CD8-positive, alpha-beta memory T cell (primary cell): Measurements from ENCODE around the gene TNFRSF1A. TPM values are rescaled to one million over a fixed set of nuclear protein-coding genes. Genes with fewer than 3 reads are reported as not detected.

Experiments used
- CTCF ChIA-PET: fragments of 350-600 bp; sonication (Branson Sonifier 250); formaldehyde crosslinking; loops from one replicate; lab custom pipeline; 2021; ENCODE audit warnings: antibody characterized with exemption; lab: Charles Lee
- POLR2A ChIA-PET: fragments of 350-600 bp; sonication (Branson Sonifier 250); formaldehyde crosslinking; loops from one replicate; lab custom pipeline; 2021; ENCODE audit warnings: antibody characterized with exemption; lab: Charles Lee
- DNase-seq, 5 donors: peaks; one replicate each; pipeline versions ENCODE4 v3.0.0 to v3.0.0-alpha.2; 2020 to 2022; ENCODE audit warnings: mixed read lengths in 1 of 5
- H3K27ac ChIP-seq: one replicate; pipeline ENCODE4 v1.7.0; 2013; ENCODE audit warnings: low read depth, mild to moderate bottlenecking, low read length, moderate library complexity
- H3K27me3 ChIP-seq: 2 replicates; pipeline ENCODE4 v1.7.0; 2013; ENCODE audit warnings: low read length, mild to moderate bottlenecking; ENCODE audit not compliant: insufficient read depth, poor library complexity, severe bottlenecking
- H3K36me3 ChIP-seq: 2 replicates; pipeline ENCODE4 v1.7.0; 2013; ENCODE audit warnings: mild to moderate bottlenecking, low read length, moderate library complexity; ENCODE audit not compliant: insufficient read depth
- H3K4me1 ChIP-seq: 2 replicates; pipeline ENCODE4 v1.7.0; 2013; ENCODE audit warnings: mild to moderate bottlenecking, low read length, moderate library complexity; ENCODE audit not compliant: insufficient read depth
- H3K4me3 ChIP-seq: 2 replicates; pipeline ENCODE4 v1.7.0; 2013; ENCODE audit warnings: mild to moderate bottlenecking, low read length
- H3K9me3 ChIP-seq: 2 replicates; pipeline ENCODE4 v1.7.0; 2013; ENCODE audit warnings: mild to moderate bottlenecking, low read length
- H3K27ac Mint-ChIP-seq, 8 donors: one replicate each; pipeline ENCODE4 v1.8.0; 2020 to 2021; ENCODE audit warnings: mixed read lengths in 8 of 8, mild to moderate bottlenecking in 6 of 8, inconsistent platforms in 3 of 8, moderate library complexity in 3 of 8
- H3K27me3 Mint-ChIP-seq, 2 donors: one replicate each; pipeline ENCODE4 v1.8.0; 2020 to 2021; ENCODE audit warnings: mixed read lengths in 2 of 2, mild to moderate bottlenecking in 1 of 2, moderate library complexity in 1 of 2
- H3K36me3 Mint-ChIP-seq, 3 donors: one replicate each; pipeline ENCODE4 v1.8.0; 2020 to 2021; ENCODE audit warnings: mixed read lengths in 3 of 3, inconsistent platforms in 1 of 3, mild to moderate bottlenecking in 1 of 3
- H3K4me1 Mint-ChIP-seq, 3 donors: one replicate each; pipeline ENCODE4 v1.8.0; 2020 to 2021; ENCODE audit warnings: mixed read lengths in 3 of 3, inconsistent platforms in 1 of 3, mild to moderate bottlenecking in 1 of 3
- H3K4me3 Mint-ChIP-seq, 7 donors: one replicate each; pipeline ENCODE4 v1.8.0; 2020 to 2021; ENCODE audit warnings: mixed read lengths in 7 of 7, mild to moderate bottlenecking in 6 of 7, moderate library complexity in 4 of 7, inconsistent platforms in 2 of 7
- H3K9me3 Mint-ChIP-seq, 5 donors: one replicate each; pipeline ENCODE4 v1.8.0; 2020 to 2022; ENCODE audit warnings: mixed read lengths in 5 of 5, mild to moderate bottlenecking in 3 of 5, moderate library complexity in 2 of 5, inconsistent platforms in 1 of 5
- polyA plus RNA-seq: library from polyadenylated mRNA; unstranded; fragments of 300-500 nt; fragmentation: Illumina TruSeq; gene quantifications from one replicate; pipeline ENCODE4 v1.2.3, GENCODE V29; 2021
- total RNA-seq, 2 experiments: library from RNA; stranded (reverse); gene quantifications; one replicate each; pipeline ENCODE4 v1.2.3, GENCODE V29; 2021

Gene TNFRSF1A
- total and polyA plus RNA-seq, 3 experiments from 2014 or later, result 57.1 to 62.9 (median 62.1) TPM

DNA sequence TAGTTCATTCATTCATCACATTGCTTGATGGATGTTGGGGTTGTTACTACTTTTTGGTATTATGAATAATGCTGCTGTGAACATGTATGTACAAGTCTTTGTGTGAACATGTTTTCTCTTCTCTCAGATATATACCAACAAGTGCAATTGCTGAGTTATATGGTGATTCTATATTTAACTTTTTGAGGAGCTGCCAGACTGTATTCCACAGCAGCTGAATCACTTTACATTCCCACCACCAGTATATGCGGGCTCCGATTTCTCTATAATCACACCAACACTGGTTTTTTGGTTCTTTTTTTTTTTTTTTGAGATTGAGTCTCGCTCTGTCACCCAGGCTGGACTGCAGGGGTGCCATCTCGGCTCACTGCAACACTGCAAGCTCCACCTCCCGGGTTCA, 53.6 kb downstream of the TNFRSF1A start:
- Mint-ChIP-seq H3K27me3 (peaks cover 0 to 6% of the 10 kb centered on the region in 2 donors), H3K4me1 (peaks cover 2 to 5% (median 4%) of the 10 kb centered on the region in 3 donors), H3K36me3 (no peaks in the 10 kb centered on the region), H3K4me3 (no peak overlapping the region), H3K9me3 (no peaks in the 10 kb centered on the region), H3K27ac (peak overlapping the region in 1 of 8 donors; percentile 57)
- Histone ChIP-seq H3K4me3 (no peak overlapping the region), H3K4me1 (no peaks in the 10 kb centered on the region), H3K36me3 (no peaks in the 10 kb centered on the region), H3K27me3 (no peaks in the 10 kb centered on the region), H3K9me3 (no peaks in the 10 kb centered on the region), H3K27ac (no peak overlapping the region)
- no peak for DNase-seq
- ChIA-PET POLR2A (no interaction called here), CTCF (interaction anchor here (8.0 kb wide), 1 partner anchor 92 kb away, joined by 94 read pairs; no protein-coding TSS in a partner anchor)

- POLR2A ChIA-PET, result no interaction called here
Measured at GRCh38 chr12:6285532-6286306, 56.2 kb downstream of the TNFRSF1A start.

DNA sequence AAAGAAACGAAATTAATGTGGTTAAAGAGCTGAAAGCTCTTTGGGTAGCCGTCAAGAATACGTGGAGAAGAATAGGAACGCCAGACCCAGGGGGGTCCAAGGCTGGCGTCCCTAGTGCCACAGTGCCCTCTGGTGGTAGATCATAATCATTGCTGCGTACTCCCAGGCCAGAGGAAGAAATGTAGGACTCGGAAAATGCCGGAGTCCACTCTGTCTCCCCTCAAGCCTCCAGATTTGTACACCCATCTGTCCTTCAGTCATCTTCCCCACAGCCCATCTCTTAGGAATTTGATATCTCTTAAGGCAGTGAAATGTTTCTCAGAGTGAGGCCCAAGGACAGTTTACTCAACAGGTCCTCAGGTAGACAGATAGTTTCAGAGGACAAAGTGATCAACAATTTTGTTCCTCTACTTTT, 56.8 kb downstream of the TNFRSF1A start:
- DNase-seq, result peak; percentile 42 to 70 (median 49)
- Mint-ChIP-seq H3K4me1 (peaks cover 2 to 5% (median 4%) of the 10 kb centered on the region in 3 donors), H3K4me3 (no peak overlapping the region), H3K9me3 (peaks cover 0 to 2% (median 0%) of the 10 kb centered on the region in 5 donors), H3K27me3 (peaks cover 9 to 23% of the 10 kb centered on the region in 2 donors), H3K27ac (peak overlapping the region in 3 of 8 donors; percentile 18 to 70 (median 51)), H3K36me3 (no peaks in the 10 kb centered on the region)
- H3K9me3 ChIP-seq, result no peaks in the 10 kb centered on the region
- H3K4me3 ChIP-seq, result no peak overlapping the region
- H3K27me3 ChIP-seq, result no peaks in the 10 kb centered on the region
- ChIA-PET POLR2A (no interaction called here), CTCF (interaction anchor here (0.6 to 8.0 kb wide), 20 partner anchors 9 to 297 kb away, joined by 3 to 94 read pairs (median 4); no protein-coding TSS in a partner anchor)
- H3K4me1 ChIP-seq, result no peaks in the 10 kb centered on the region
- H3K27ac ChIP-seq, result no peak overlapping the region
- no peaks in the 10 kb centered on the region for H3K36me3 ChIP-seq

More at GRCh38 chr12:6285532-6286306, 56.2 kb downstream of the TNFRSF1A start:
- Histone ChIP-seq H3K27ac (no peak overlapping the region), H3K9me3 (no peaks in the 10 kb centered on the region), H3K4me3 (no peak overlapping the region), H3K27me3 (no peaks in the 10 kb centered on the region), H3K4me1 (no peaks in the 10 kb centered on the region), H3K36me3 (no peaks in the 10 kb centered on the region)
- CTCF ChIA-PET, result interaction anchor here (1.0 to 8.0 kb wide), 11 partner anchors 29 to 298 kb away, joined by 3 to 94 read pairs (median 4); no protein-coding TSS in a partner anchor
- no peak overlapping the region for H3K27ac Mint-ChIP-seq
- peaks cover 8 to 18% of the 10 kb centered on the region in 2 donors for H3K27me3 Mint-ChIP-seq
- no peak overlapping the region for H3K4me3 Mint-ChIP-seq
- peaks cover 0 to 2% (median 0%) of the 10 kb centered on the region in 5 donors for H3K9me3 Mint-ChIP-seq
- no peak for DNase-seq
- H3K36me3 Mint-ChIP-seq, result no peaks in the 10 kb centered on the region
- peaks cover 2 to 5% (median 4%) of the 10 kb centered on the region in 3 donors for H3K4me1 Mint-ChIP-seq

DNA sequence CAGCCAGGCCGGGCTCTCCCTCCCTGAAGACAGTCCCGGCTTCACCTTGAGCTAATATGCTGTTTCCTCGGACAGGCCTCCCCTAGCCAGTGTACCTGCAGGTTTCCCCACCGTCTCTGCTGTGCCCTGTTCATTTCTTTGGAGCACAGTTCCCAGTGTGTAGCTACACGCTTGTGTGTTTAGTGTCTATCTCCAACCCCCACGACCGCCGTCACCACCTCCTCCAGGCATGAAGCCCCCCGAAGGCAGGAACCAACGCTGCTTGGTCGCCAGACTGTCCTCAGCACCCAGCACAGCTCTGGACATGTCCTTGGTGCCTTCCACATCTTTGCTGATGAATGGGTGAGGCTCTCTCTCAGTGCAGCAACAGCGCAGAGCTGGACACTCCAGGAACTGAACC, 57.6 kb downstream of the TNFRSF1A start:
- Histone ChIP-seq H3K27ac (no peak overlapping the region), H3K4me3 (no peak overlapping the region), H3K9me3 (no peaks in the 10 kb centered on the region), H3K27me3 (no peaks in the 10 kb centered on the region), H3K4me1 (no peaks in the 10 kb centered on the region), H3K36me3 (no peaks in the 10 kb centered on the region)
- POLR2A ChIA-PET, result interaction anchor here (0.7 kb wide), 1 partner anchor 185 kb away, joined by 6 read pairs; no protein-coding TSS in a partner anchor
- Mint-ChIP-seq H3K4me3 (no peak overlapping the region), H3K27me3 (peaks cover 14 to 31% of the 10 kb centered on the region in 2 donors), H3K36me3 (no peaks in the 10 kb centered on the region), H3K9me3 (peaks cover 0 to 2% (median 0%) of the 10 kb centered on the region in 5 donors), H3K27ac (no peak overlapping the region), H3K4me1 (peaks cover 2 to 5% (median 4%) of the 10 kb centered on the region in 3 donors)
- DNase-seq, result no peak
- CTCF ChIA-PET, result interaction anchor here (0.6 to 8.0 kb wide), 22 partner anchors 10 to 296 kb away, joined by 3 to 94 read pairs (median 4); no protein-coding TSS in a partner anchor

GRCh38 chr12:6282453-6282840, 59.4 kb downstream of the TNFRSF1A start:
- H3K4me1 Mint-ChIP-seq, result peaks cover 7 to 15% (median 12%) of the 10 kb centered on the region in 3 donors
- peaks cover 14 to 38% of the 10 kb centered on the region in 2 donors for H3K27me3 Mint-ChIP-seq
- no peaks in the 10 kb centered on the region for H3K27me3 ChIP-seq
- H3K36me3 ChIP-seq, result no peaks in the 10 kb centered on the region
- no peaks in the 10 kb centered on the region for H3K9me3 ChIP-seq
- POLR2A ChIA-PET, result no interaction called here
- H3K4me3 ChIP-seq, result no peak overlapping the region
- no peak overlapping the region for H3K27ac ChIP-seq
- peak overlapping the region in 1 of 7 donors; percentile 52 for H3K4me3 Mint-ChIP-seq
- no peak for DNase-seq
- H3K9me3 Mint-ChIP-seq, result peaks cover 0 to 2% (median 0%) of the 10 kb centered on the region in 5 donors
- H3K36me3 Mint-ChIP-seq, result no peaks in the 10 kb centered on the region
- H3K27ac Mint-ChIP-seq, result peak overlapping the region in 1 of 8 donors; percentile 68
- H3K4me1 ChIP-seq, result peaks cover 4% of the 10 kb centered on the region
- CTCF ChIA-PET, result interaction anchor here (8.0 kb wide), 1 partner anchor 87 kb away, joined by 94 read pairs; no protein-coding TSS in a partner anchor

- Mint-ChIP-seq H3K36me3 (no peaks in the 10 kb centered on the region), H3K4me3 (peak overlapping the region in 1 of 7 donors; percentile 32), H3K27ac (peak overlapping the region in 2 of 8 donors; percentile 15 to 54), H3K27me3 (peaks cover 14 to 43% of the 10 kb centered on the region in 2 donors), H3K4me1 (peaks cover 7 to 15% (median 12%) of the 10 kb centered on the region in 3 donors), H3K9me3 (peaks cover 0 to 2% (median 0%) of the 10 kb centered on the region in 5 donors)
- H3K27me3 ChIP-seq, result no peaks in the 10 kb centered on the region
- H3K36me3 ChIP-seq, result no peaks in the 10 kb centered on the region
- ChIA-PET POLR2A (no interaction called here), CTCF (interaction anchor here (8.0 kb wide), 1 partner anchor 85 kb away, joined by 94 read pairs; no protein-coding TSS in a partner anchor)
- no peak overlapping the region for H3K27ac ChIP-seq
- H3K9me3 ChIP-seq, result no peaks in the 10 kb centered on the region
- no peak overlapping the region for H3K4me3 ChIP-seq
- H3K4me1 ChIP-seq, result peaks cover 4% of the 10 kb centered on the region
- DNase-seq, result no peak
Measured at GRCh38 chr12:6281081-6281809, 60.6 kb downstream of the TNFRSF1A start.

DNA sequence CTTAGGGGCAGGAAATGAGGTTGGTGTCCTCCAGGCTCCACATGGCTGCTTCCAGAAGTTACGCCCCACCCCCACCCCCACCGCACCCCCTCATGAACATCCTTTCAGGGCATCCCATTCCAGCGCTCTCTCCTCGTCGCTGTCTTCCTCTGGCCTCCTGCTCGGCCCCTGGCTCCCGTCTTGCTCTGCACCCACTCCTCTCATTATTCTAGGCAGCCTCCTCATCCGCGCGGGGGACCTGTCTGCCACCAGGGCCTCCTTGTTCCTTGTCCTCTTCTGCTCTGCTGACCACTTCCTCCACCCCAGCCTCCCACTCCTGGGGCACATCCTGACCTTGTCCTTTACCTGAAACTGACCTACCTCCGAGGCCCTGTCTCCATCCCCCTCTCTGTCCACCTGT, 61.2 kb downstream of the TNFRSF1A start:
- DNase-seq, result no peak
- no peaks in the 10 kb centered on the region for H3K36me3 Mint-ChIP-seq
- Histone ChIP-seq H3K4me1 (peaks cover 4% of the 10 kb centered on the region), H3K9me3 (no peaks in the 10 kb centered on the region), H3K27me3 (no peaks in the 10 kb centered on the region), H3K36me3 (no peaks in the 10 kb centered on the region), H3K27ac (no peak overlapping the region), H3K4me3 (no peak overlapping the region)
- H3K4me1 Mint-ChIP-seq, result peaks cover 7 to 15% (median 12%) of the 10 kb centered on the region in 3 donors
- H3K27me3 Mint-ChIP-seq, result peaks cover 16 to 48% of the 10 kb centered on the region in 2 donors
- H3K4me3 Mint-ChIP-seq, result no peak overlapping the region
- ChIA-PET CTCF (interaction anchor here (0.9 to 8.3 kb wide), 2 partner anchors 70 to 85 kb away, joined by 3 to 139 read pairs; no protein-coding TSS in a partner anchor), POLR2A (no interaction called here)
- H3K9me3 Mint-ChIP-seq, result peaks cover 0 to 2% (median 0%) of the 10 kb centered on the region in 5 donors
- no peak overlapping the region for H3K27ac Mint-ChIP-seq
